GM18951 (cell line): ENCODE data around the gene DFFB.

Source experiments
- POLR2A ChIP-seq: IDR thresholded peaks from 4 replicates; pipeline ENCODE4 v1.6.1; 2011; ENCODE audit warnings: mild to moderate bottlenecking; ENCODE audit not compliant: insufficient read length, insufficient read depth; ENCODE audit errors: extremely low read depth
- in situ Hi-C: fragments of 300-500 bp; cut with MboI; formaldehyde crosslinking; loops from one replicate; pipeline ENCODE4 v1.12.0; 2022; ENCODE audit warnings: low sequenced_read_pairs, mixed read lengths, inconsistent platforms; ENCODE audit not compliant: unreplicated experiment

DFFB gene

DNA sequence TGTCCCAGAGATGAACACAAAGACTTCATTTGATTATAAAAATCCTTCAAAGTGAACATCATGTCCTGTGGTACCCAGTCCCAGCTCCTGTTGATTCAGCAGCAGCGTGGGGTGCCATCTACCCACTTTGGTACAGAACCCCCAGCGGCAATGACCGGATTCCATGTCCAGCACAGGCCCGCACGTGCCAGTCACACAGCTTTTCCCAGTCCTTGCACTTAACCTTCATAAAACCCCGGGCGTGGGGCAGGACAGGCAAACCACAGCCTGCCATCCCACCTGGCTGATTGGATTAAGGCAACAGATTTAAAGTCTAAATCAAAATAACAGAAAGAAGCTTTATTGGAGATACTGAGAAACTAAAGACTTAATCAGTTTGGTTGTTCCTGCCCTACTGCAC lies 15.8 kb upstream of the DFFB start:
- TF ChIP-seq POLR2A, result no peak
- in situ Hi-C loops, result no loop called here

DNA sequence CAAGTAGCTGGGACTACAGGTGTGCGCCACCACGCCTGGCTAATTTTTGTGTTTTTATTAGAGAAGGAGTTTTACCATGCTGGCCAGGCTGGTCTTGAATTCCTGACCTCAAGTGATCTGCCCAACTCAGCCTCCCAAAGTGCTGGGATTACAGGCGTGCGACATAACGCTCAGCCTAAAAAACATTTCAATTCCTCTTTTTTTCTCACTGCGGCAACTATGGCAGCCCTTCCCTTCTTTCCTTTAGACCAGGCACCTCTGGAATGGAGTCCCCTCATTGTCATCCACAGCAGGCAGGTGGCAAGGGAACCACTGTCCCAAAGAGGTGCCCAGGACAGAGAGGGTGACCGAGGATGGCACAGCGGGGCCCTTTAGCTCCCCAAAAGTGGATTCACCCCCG lies 14.4 kb upstream of the DFFB start:
- in situ Hi-C loops, result no loop called here

DNA sequence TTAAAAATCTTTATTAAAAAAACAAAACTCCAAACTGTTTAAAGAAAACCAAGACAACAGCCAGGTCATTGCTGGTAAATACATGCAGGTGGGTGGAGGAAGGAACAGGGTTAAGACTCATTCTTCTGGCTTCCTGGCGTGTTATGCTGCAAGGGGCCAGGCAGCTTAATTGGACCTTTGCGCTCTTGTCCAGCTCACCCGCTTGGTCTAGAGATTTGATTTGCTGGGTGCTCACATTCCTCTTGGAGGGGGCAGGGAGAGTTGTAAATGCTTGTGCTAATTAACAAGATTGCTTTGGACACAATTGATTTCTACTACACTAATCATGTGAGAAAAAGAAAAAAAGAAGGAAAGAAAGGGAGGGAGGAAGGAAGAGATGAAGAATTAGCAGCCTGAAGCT lies 10.7 kb upstream of the DFFB start:
- in situ Hi-C loops, result no loop called here
- TF ChIP-seq POLR2A, result no peak

More for the DNA sequence above, 14.4 kb upstream of the DFFB start:
- TF ChIP-seq POLR2A, result no peak

DNA sequence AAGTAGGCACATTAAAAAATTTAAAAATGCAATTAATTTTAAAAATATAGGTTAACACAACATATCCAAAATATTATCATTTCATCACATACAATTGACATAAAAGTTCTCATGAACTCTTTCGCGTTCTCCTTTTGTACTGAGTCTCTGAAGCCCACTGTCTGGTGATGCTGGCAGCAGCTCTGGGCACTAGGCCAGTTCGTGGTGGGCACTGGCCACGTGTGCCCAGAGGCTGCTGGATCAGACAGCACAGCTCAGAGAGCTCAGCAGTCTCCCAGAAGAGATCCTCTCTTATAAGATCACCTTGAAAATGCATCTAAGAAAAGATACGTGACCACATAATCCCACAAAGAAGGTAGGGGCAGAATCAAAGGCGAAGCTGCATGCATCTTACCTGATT lies 10.2 kb upstream of the DFFB start:
- no peak for TF ChIP-seq POLR2A
- in situ Hi-C loops, result no loop called here

DNA sequence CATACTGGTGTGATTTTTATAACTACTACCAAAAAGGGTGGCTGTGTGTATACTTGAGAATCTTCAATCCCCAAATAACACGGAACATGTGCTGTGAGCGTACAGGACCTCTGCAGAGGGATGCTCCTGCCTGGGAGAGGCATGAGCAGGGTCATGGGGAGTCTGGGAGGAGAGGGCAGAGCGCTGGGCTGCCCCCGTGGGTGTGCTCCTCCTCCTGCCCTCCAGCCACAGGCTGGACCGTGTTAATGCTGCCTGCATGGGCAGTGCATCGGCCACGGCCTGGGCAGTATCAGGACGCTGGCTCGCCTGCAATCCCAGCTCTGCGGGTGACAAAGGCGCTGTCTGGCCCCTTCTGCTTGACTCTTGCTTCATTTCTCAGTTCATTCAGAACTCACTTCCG lies 6.4 kb upstream of the DFFB start:
- in situ Hi-C loops, result no loop called here
- TF ChIP-seq POLR2A, result no peak

DNA sequence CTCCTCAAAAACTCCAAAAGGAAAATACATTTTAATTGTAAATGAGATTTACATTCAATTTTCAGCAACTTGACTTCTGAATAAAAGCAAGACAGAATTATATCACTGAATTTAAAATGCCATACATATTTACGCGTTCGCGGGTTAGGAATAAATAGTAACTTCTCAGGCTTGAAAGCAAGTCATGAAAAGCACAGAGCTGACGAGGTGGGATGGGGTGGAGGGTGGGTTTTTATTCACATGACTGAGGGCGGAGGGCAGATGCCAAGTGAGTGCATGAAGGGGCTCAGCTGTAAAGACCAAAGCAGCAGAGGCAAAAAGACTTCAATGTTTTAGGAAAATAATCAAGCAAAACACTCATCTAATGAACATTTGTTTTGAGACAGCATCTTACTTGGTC lies 6.0 kb upstream of the DFFB start:
- TF ChIP-seq POLR2A, result no peak

DNA sequence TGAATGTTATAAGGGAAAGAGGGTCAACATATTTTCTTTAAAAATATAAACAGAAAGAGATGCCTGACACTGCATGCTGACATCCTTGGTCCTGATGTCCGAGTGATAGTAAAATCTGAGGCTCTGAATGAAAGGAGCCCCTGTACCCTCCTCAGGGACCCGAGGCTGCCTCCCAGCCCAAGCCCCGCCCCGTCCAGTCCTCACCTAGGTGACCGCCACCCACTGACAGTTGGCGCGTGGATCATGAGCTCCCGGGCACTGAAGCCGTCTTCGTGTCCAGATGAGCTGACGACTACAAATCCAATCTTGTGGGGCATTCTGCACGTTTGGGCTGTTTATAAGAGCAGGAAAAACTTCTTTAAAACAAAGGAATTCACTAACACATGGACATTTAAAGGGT lies 5.2 kb upstream of the DFFB start:
- in situ Hi-C loops, result no loop called here
- TF ChIP-seq POLR2A, result no peak

More for the DNA sequence above, 6.0 kb upstream of the DFFB start:
- in situ Hi-C loops, result no loop called here

DNA sequence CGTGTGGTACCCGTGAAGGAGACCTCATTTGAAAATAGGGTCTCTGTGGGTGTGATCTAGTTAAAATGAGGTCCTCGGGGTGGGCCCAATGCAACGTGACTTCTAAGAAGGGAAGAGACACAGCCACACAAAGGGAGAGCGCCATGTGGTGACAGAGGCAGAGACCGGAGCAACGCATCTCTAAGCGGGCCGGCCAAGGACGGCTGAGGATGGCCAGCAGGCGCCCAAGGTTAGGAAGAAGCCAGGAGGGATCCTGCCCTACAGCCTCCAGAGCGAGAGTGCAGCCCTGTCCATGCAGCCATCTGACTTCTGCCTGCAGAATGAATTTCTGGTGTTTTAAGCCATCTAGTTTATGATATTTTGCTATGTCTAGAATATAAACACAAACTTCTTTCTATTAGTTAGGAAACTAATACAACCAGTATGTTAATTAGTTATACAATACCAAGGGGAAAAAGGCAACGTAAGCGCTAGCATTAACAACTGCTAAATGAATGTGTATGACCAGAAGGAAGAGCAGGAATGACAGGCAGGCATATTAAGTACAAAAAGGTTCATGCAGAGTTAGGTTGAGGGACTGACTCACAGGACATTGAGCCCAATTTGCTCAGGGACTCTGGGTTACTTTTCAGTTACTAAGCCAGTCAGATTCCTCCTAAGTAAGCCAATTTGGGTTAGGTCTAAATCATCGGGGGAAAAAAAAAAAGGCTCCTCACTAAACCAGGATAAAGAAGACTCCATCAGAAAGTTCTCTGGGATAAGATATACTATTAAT lies 4.4 kb upstream of the DFFB start:
- no peak for TF ChIP-seq POLR2A
- in situ Hi-C loops, result no loop called here

DNA sequence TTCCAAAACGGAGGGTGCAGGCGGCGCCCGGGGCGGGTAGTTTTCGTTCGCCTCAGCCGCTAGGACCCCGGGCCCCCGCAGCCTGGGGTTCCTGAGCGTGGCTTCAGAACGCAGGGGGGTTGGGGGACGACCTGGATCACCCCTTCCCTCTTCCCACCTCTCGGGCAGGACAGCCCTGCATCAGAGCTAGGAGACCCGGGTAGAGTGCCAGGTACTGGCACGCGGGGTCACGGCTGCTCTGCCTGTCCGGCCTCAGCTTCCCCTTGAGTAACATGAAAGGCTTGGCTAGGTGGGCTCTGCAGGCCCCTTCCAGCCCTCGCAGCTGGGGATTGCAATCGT lies 484 bp downstream of the DFFB start:
- in situ Hi-C loops, result no loop called here
- TF ChIP-seq POLR2A, result no peak

DNA sequence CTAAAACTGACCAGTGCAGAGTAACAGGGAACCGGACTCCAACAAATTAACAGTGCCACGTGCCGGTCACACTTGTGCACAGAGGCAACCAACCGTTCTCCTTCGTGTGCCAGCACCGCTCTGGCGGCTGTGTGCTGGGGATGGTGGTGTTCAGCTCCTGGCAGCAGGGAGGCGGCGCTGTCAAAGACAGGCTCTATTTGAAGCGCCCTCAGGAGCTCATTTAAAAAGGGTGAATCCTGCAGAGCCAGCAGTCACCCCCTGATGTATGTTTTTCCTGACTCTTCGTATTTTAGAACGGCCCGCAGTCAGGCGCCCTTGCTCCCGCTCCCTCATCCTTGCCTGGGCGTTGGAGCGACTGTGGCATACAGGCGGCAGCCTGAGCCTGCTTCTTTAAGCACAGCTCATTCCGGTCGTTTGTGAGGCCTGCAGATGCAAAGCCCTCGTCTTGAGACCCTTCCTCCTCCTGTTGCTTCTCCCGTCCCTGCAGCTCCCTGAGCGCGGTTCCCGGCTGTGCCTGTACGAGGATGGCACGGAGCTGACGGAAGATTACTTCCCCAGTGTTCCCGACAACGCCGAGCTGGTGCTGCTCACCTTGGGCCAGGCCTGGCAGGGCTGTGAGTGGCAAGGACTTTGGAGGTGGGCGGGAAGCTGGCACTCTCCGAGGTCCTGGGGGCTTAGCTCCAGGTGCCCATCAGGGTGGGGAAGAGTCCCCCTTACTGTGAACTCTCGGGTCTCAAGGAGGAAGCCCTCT lies 1.1 kb downstream of the DFFB start:
- no peak for TF ChIP-seq POLR2A

DNA sequence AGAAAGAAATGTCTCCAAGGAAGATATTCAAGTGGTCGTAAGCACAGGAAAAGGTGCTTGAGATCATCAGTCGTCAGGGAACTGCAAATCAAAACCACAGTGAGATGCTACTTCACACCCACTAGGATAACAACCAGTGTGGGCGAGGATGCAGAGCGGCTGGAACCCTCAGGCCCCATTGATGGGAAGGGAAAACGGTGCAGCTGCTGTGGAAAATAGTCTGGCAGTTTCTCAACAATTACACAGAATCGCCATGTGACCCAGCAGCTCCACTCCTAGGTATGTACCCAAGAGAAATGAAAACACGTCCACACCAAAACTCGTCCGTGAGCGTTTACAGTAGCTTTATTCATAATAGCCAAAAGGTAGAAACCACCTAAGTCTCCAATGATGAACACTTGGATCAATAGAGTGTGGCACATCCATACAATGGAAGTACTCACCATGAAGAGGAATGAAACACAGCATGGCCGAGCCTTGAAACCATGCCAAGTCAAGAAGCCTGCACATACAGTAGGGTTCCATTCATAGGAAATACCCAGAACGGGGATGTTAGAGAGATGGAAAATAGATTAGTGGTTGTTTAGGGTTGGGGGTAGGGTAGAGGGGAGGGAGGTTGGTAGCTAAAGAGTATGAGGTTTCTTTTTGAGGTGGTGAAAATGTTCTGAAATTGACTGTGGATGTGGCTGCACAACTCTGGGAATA lies 6.1 kb downstream of the DFFB start:
- in situ Hi-C loops, result no loop called here
- TF ChIP-seq POLR2A, result no peak

More for the DNA sequence above, 1.1 kb downstream of the DFFB start:
- in situ Hi-C loops, result no loop called here

DNA sequence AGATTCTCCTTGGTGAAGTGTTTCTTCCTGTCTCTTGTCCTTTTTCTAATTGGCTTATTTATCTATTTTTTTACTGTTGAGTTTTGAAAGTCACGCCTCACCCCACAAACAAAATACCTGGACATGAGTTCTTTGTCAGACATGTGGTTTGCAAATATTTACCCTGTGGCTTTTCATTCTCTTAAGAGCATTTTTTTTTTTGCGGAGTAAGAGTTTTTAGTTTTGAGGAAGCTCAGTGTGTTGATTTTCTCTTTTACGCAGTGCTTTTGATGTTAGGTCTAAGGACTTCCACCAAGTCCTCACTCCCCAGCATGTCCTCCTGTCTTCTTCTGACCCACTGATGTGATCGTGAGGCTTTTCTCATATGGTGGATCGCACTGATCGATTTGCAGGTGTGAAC lies 7.6 kb downstream of the DFFB start:
- TF ChIP-seq POLR2A, result no peak
- in situ Hi-C loops, result no loop called here

DNA sequence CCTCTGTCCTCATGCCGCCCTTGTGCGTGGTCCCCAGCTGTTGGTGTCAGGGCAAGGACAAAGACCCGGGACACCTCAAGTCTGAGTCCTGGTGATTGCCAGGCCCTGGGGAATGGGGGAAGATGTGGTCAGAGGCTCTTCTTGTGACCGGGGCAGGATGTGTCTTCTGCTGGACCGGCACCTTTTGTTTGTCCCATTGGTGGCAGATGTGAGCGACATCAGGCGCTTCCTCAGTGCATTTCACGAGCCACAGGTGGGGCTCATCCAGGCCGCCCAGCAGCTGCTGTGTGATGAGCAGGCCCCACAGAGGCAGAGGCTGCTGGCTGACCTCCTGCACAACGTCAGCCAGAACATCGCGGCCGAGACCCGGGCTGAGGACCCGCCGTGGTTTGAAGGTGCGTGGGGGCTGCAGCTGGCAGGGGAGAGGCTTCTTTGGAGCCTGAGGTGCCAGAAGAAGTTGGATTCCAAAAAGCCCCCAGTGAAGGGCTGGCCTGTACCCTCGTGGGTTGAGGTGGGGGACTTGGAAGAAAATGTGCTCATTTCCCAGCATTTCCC lies 8.4 kb downstream of the DFFB start:
- in situ Hi-C loops, result no loop called here

More for the DNA sequence above, 8.4 kb downstream of the DFFB start:
- no peak for TF ChIP-seq POLR2A
